ENCODE results near the gene SYCP3.

SYCP3 gene

DNA sequence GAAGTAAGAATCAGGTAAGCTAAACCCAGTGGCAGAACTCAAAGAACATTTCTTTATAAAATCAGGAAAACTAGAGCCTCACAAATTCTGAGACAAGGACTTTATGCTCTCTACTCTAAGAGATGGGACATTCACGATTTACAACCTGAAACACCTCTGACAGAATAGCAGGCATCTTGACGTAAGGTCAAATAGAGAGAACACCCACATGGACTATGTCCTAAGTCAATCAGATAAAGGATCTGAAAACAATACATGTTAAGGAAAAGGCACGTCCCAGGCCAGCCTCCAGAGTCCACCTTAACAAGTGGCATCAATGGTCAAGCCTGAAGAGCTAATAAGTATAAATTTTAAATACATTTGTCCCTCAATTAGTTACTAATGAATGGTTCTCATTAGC, 39.9 kb upstream of the SYCP3 start:
- Histone ChIP-seq H3K9me3 (ENCODE audit: control insufficient read depth, insufficient read depth, low read length) (no peaks in the 10 kb centered on the region), H4K20me1 (ENCODE audit: control insufficient read depth, insufficient read depth, low read depth, low read length) (no peaks in the 10 kb centered on the region), H3K9me2 (replicated peaks; ENCODE audit: control insufficient read depth, low read length) (no peaks in the 10 kb centered on the region), H3K4me1 (ENCODE audit: control insufficient read depth, low read length) (peaks cover 45% of the 10 kb centered on the region), H3K79me2 (ENCODE audit: control insufficient read depth, low read length) (no peaks in the 10 kb centered on the region), H3K27ac (ENCODE audit: low read depth, low read length) (no peak overlapping the region), H3K36me3 (ENCODE audit: control insufficient read depth, low read length) (peaks cover 6% of the 10 kb centered on the region), H3F3A (ENCODE audit: control insufficient read depth, insufficient read depth) (no peaks in the 10 kb centered on the region), H3K27me3 (ENCODE audit: control insufficient read depth, low read length) (no peaks in the 10 kb centered on the region), H3K4me2 (ENCODE audit: low read length) (no peak overlapping the region), H3K4me3 (ENCODE audit: low read length) (no peak overlapping the region)
- no peak for TF ChIP-seq EZH2phosphoT487 (IDR thresholded peaks at IDR 0.05; ENCODE audit: borderline replicate concordance, low read length)
- TF ChIP-seq, protein P1, sequence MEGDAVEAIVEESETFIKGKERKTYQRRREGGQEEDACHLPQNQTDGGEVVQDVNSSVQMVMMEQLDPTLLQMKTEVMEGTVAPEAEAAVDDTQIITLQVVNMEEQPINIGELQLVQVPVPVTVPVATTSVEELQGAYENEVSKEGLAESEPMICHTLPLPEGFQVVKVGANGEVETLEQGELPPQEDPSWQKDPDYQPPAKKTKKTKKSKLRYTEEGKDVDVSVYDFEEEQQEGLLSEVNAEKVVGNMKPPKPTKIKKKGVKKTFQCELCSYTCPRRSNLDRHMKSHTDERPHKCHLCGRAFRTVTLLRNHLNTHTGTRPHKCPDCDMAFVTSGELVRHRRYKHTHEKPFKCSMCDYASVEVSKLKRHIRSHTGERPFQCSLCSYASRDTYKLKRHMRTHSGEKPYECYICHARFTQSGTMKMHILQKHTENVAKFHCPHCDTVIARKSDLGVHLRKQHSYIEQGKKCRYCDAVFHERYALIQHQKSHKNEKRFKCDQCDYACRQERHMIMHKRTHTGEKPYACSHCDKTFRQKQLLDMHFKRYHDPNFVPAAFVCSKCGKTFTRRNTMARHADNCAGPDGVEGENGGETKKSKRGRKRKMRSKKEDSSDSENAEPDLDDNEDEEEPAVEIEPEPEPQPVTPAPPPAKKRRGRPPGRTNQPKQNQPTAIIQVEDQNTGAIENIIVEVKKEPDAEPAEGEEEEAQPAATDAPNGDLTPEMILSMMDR (IDR thresholded peaks at IDR 0.05; ENCODE audit: low read depth, low read length, poor library complexity, severe bottlenecking) = no peak

DNA sequence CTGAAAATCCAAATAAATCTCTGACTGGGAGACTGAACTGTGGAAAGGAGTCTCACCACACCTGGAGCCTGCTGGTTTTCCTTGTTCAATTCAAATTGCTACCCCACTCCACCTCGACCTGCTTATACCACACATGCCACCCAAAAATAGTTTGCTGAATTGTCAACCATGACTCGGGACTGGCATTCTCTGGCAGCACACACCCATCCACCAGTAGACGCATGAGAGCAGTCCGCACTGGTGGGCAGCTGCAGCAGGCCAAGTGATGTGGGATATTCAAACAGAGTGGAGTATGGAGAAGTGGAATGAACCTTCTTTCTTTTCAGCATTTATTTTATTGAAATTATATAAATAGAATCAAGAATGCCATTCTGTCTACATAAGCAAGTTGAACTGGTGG, 38.7 kb upstream of the SYCP3 start:
- no peaks in the 10 kb centered on the region for H3K9me2 ChIP-seq (replicated peaks; ENCODE audit: control insufficient read depth, low read length)
- H4K20me1 ChIP-seq (ENCODE audit: control insufficient read depth, insufficient read depth, low read depth, low read length) = no peaks in the 10 kb centered on the region
- H3K9me3 ChIP-seq (ENCODE audit: control insufficient read depth, insufficient read depth, low read length) = no peaks in the 10 kb centered on the region
- H3K27me3 ChIP-seq (ENCODE audit: control insufficient read depth, low read length) = no peaks in the 10 kb centered on the region
- no peaks in the 10 kb centered on the region for H3F3A ChIP-seq (ENCODE audit: control insufficient read depth, insufficient read depth)
- TF ChIP-seq EZH2phosphoT487 (IDR thresholded peaks at IDR 0.05; ENCODE audit: borderline replicate concordance, low read length) = no peak
- TF ChIP-seq, protein P1 (IDR thresholded peaks at IDR 0.05; ENCODE audit: low read depth, low read length, poor library complexity, severe bottlenecking) = no peak
- no peak overlapping the region for H3K4me2 ChIP-seq (ENCODE audit: low read length)
- no peak overlapping the region for H3K27ac ChIP-seq (ENCODE audit: low read depth, low read length)
- H3K4me3 ChIP-seq (ENCODE audit: low read length) = no peak overlapping the region
- peaks cover 6% of the 10 kb centered on the region for H3K36me3 ChIP-seq (ENCODE audit: control insufficient read depth, low read length)
- H3K79me2 ChIP-seq (ENCODE audit: control insufficient read depth, low read length) = no peaks in the 10 kb centered on the region
- H3K4me1 ChIP-seq (ENCODE audit: control insufficient read depth, low read length) = peaks cover 52% of the 10 kb centered on the region

DNA sequence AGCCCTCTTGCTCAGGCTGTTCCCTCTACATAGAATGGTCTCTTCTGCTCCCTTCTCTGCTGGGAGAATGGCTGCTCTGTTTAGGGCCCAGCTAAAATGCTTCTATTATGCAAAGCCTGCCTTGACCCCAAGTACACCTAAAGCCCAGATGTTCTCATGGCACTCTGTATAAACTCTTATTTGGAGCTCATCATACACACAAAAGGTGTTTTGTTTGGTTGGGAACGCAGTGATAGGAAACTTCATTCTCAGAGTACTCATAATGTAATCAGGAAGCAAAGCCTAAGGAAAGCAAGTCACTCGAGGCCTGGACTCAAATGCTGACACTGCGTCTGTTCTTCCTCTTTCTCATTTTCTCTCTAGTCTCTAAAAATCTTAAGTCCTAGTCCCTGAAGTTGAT, 38.2 kb upstream of the SYCP3 start:
- Histone ChIP-seq H3K9me2 (replicated peaks; ENCODE audit: control insufficient read depth, low read length) (no peaks in the 10 kb centered on the region), H3K4me1 (ENCODE audit: control insufficient read depth, low read length) (peaks cover 56% of the 10 kb centered on the region), H3K4me3 (ENCODE audit: low read length) (no peak overlapping the region), H3K4me2 (ENCODE audit: low read length) (no peak overlapping the region), H4K20me1 (ENCODE audit: control insufficient read depth, insufficient read depth, low read depth, low read length) (no peaks in the 10 kb centered on the region), H3K79me2 (ENCODE audit: control insufficient read depth, low read length) (no peaks in the 10 kb centered on the region), H3K27me3 (ENCODE audit: control insufficient read depth, low read length) (no peaks in the 10 kb centered on the region), H3K36me3 (ENCODE audit: control insufficient read depth, low read length) (peaks cover 6% of the 10 kb centered on the region), H3F3A (ENCODE audit: control insufficient read depth, insufficient read depth) (peaks cover 3% of the 10 kb centered on the region), H3K27ac (ENCODE audit: low read depth, low read length) (no peak overlapping the region), H3K9me3 (ENCODE audit: control insufficient read depth, insufficient read depth, low read length) (no peaks in the 10 kb centered on the region)
- TF ChIP-seq, protein P1 (IDR thresholded peaks at IDR 0.05; ENCODE audit: low read depth, low read length, poor library complexity, severe bottlenecking) = no peak
- TF ChIP-seq EZH2phosphoT487 (IDR thresholded peaks at IDR 0.05; ENCODE audit: borderline replicate concordance, low read length) = no peak

DNA sequence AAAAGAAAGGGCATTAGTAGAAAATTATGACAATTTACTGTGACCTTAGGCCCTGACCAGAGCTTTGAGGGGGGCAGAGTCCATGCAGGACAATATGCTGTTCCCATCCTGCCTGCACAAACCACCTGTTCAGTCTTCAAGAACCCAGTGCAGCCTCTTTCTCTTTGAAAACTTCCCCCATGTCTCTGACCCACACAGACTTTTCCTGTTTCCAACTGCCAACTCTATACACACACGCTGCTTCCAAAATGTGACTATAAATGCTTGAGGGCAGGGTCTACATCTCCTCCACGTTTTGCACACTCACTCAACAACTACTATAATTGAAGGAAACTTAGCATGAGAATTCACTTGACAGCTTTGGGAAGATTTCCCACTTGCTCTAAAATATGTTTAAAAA, 36.6 kb upstream of the SYCP3 start:
- TF ChIP-seq, protein P1 (IDR thresholded peaks at IDR 0.05; ENCODE audit: low read depth, low read length, poor library complexity, severe bottlenecking) = no peak
- Histone ChIP-seq H3K27me3 (ENCODE audit: control insufficient read depth, low read length) (no peaks in the 10 kb centered on the region), H3K79me2 (ENCODE audit: control insufficient read depth, low read length) (no peaks in the 10 kb centered on the region), H3K27ac (ENCODE audit: low read depth, low read length) (no peak overlapping the region), H3K9me3 (ENCODE audit: control insufficient read depth, insufficient read depth, low read length) (no peaks in the 10 kb centered on the region), H3F3A (ENCODE audit: control insufficient read depth, insufficient read depth) (peaks cover 12% of the 10 kb centered on the region), H3K4me1 (ENCODE audit: control insufficient read depth, low read length) (peaks cover 69% of the 10 kb centered on the region), H4K20me1 (ENCODE audit: control insufficient read depth, insufficient read depth, low read depth, low read length) (no peaks in the 10 kb centered on the region), H3K4me2 (ENCODE audit: low read length) (no peak overlapping the region), H3K4me3 (ENCODE audit: low read length) (no peak overlapping the region), H3K9me2 (replicated peaks; ENCODE audit: control insufficient read depth, low read length) (no peaks in the 10 kb centered on the region), H3K36me3 (ENCODE audit: control insufficient read depth, low read length) (peaks cover 6% of the 10 kb centered on the region)
